Right cardiac atrium (tissue), 5 donors: ENCODE results near the gene FAM241B. TPM values are rescaled to one million over a fixed set of nuclear protein-coding genes. Genes with fewer than 3 reads are reported as not detected.

ENCODE experiments used
- ATAC-seq, 2 donors: fragments of 200-7000 bp; cut with Tn5 transposase; one replicate each; pipeline versions ENCODE4 v1.8.0 to v1.9.1; 2020; ENCODE audit warnings: moderate library complexity in 2 of 2, mild to moderate bottlenecking in 1 of 2
- DNase-seq, 3 donors: peaks; one replicate each; pipeline ENCODE4 v3.0.0-alpha.2; 2020
- H3K27ac ChIP-seq: one replicate; pipeline ENCODE4 v1.5.1; 2013; ENCODE audit warnings: mild to moderate bottlenecking, low read length, control low read depth, moderate library complexity
- H3K27me3 ChIP-seq: one replicate; pipeline ENCODE4 v1.6.1; 2013; ENCODE audit not compliant: control insufficient read depth, insufficient read depth
- H3K4me1 ChIP-seq: one replicate; pipeline ENCODE4 v1.6.1; 2013; ENCODE audit warnings: low read length; ENCODE audit not compliant: control insufficient read depth, insufficient read depth
- H3K4me3 ChIP-seq: one replicate; pipeline ENCODE4 v1.5.1; 2013; ENCODE audit warnings: low read length, control low read depth
- H3K9me3 ChIP-seq: one replicate; pipeline ENCODE4 v1.6.1; 2013; ENCODE audit warnings: low read length; ENCODE audit not compliant: control insufficient read depth
- WGBS: extraction: QIAGEN DNeasy Blood & Tissue Kit; methylation state at CpG from one replicate; pipeline ENCODE4 v1.1.7; 2013; 5-methylcytosine and 5-hydroxymethylcytosine counted together
- intact Hi-C, 4 donors: fragments of 100-400 bp; cut with DNase I; formaldehyde crosslinking; loops; one replicate each; pipeline versions ENCODE4 v1.11.0 to v1.14.0; 2022 to 2023
- polyA plus RNA-seq: library from polyadenylated mRNA; stranded (reverse); fragments of 200-250 nt; gene quantifications from one replicate; pipeline ENCODE4 v1.2.3, GENCODE V29; 2013
- total RNA-seq, 4 donors: library from RNA; stranded (reverse); fragmentation: NEBNext Ultra II Directional; extraction: Animal tissue kit (Norgen Biotek cat#: 25700); gene quantifications; one replicate each; pipeline ENCODE4 v1.2.1, GENCODE V29; 2021
- donor health status: healthy with polysubstance abuse.
- donor health status: DM: no; HTN: yes; CAD: no.
- donor health status: DM: no; HTN: no; CAD: no.
- donor health status: DM: no; HTN: yes; CAD: no; lungs with severe emphysema.
- donor health status: DM: yes; HTN: yes; CAD: no.

The FAM241B gene
- total and polyA plus RNA-seq, 5 donors: 4.6 to 8.7 (median 5.6) TPM

GRCh38 chr10:69673521-69673920 is 43.5 kb downstream of the FAM241B start:
- Histone ChIP-seq H3K4me3 (no peak overlapping the region), H3K4me1 (no peaks in the 10 kb centered on the region), H3K27me3 (no peaks in the 10 kb centered on the region), H3K27ac (no peak overlapping the region), H3K9me3 (no peaks in the 10 kb centered on the region)
- intact Hi-C loops: no loop called here
- no peak for DNase-seq
- 81% methylated on average over 3 of the region's 3 CpGs for WGBS
- no peak for ATAC-seq

- WGBS: 74% methylated on average over 2 of the region's 2 CpGs
- H3K9me3 ChIP-seq: no peaks in the 10 kb centered on the region
- no peaks in the 10 kb centered on the region for H3K4me1 ChIP-seq
- H3K27me3 ChIP-seq: no peaks in the 10 kb centered on the region
- intact Hi-C loops: no loop called here
- DNase-seq (no peak), ATAC-seq (no peak)
- no peak overlapping the region for H3K27ac ChIP-seq
- no peak overlapping the region for H3K4me3 ChIP-seq
Observed at GRCh38 chr10:69674786-69675185, 44.7 kb downstream of the FAM241B start.

- H3K4me3 ChIP-seq: no peak overlapping the region
- DNase-seq (no peak), ATAC-seq (no peak)
- intact Hi-C loops: no loop called here
- no peaks in the 10 kb centered on the region for H3K9me3 ChIP-seq
- H3K27me3 ChIP-seq: no peaks in the 10 kb centered on the region
- WGBS: 72% methylated on average over 4 of the region's 4 CpGs
- H3K4me1 ChIP-seq: no peaks in the 10 kb centered on the region
- no peak overlapping the region for H3K27ac ChIP-seq
Observed at GRCh38 chr10:69676301-69676700, 46.3 kb downstream of the FAM241B start.

DNA sequence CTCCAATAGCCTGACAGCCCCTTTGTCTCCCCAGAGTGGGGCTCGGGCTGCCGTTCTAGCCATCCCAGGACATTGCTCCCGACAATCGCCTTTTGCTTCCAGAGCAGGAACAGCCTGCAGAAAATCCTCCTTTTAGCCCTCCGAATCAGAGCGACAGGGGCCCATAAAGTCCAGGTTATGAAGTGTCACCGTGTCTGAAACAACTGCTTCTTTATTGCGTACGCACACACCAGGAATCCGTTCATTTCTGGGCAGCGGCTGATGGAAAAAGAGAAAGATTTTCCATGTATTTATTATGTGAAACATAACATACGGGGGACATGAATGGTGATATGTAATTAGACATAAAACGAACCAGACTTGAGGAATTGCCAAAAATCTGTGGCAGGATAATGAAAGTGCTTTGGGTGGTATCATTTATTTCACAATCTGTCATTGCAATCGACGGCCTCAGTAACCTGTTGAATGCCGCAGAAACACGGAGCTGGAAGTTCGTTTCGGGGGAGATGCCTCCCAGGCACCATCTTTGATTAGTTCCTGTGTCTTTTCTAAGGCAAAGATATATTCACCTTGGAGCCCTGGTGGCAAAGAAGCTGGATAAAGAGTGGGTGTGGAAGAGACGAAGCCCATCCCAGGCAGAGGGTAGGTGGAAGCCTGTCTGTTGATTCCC is 48.1 kb downstream of the FAM241B start:
- no peak for ATAC-seq
- no peak for DNase-seq
- Histone ChIP-seq H3K9me3 (no peaks in the 10 kb centered on the region), H3K4me1 (no peaks in the 10 kb centered on the region), H3K27me3 (no peaks in the 10 kb centered on the region), H3K27ac (no peak overlapping the region), H3K4me3 (no peak overlapping the region)
- intact Hi-C loops: no loop called here
- 72% methylated on average over 20 of the region's 20 CpGs for WGBS

DNA sequence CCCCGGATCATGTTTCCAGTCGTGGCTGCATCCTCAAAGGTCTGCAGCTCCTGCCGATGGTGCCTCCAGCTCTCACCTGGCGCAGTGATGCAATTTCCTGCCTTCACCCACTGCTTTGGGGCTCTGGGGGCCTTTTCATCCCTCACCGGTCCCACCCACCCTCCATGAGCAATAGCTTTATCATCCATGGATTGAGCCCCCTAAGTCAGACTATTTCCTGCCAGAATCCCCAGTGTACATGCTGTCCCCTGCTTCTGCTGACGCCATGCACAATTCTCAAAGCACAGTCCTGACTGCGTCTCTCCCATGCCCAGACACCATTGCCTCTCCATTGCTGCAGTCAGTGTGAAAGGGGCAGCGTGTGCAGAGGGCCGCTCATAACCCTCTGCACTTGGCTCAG is 49.7 kb downstream of the FAM241B start:
- no peak overlapping the region for H3K27ac ChIP-seq
- 74% methylated on average over 9 of the region's 9 CpGs for WGBS
- no peak for ATAC-seq
- H3K4me3 ChIP-seq: no peak overlapping the region
- peaks cover 4% of the 10 kb centered on the region for H3K4me1 ChIP-seq
- H3K9me3 ChIP-seq: no peaks in the 10 kb centered on the region
- intact Hi-C loops: no loop called here
- no peaks in the 10 kb centered on the region for H3K27me3 ChIP-seq
- no peak for DNase-seq

DNA sequence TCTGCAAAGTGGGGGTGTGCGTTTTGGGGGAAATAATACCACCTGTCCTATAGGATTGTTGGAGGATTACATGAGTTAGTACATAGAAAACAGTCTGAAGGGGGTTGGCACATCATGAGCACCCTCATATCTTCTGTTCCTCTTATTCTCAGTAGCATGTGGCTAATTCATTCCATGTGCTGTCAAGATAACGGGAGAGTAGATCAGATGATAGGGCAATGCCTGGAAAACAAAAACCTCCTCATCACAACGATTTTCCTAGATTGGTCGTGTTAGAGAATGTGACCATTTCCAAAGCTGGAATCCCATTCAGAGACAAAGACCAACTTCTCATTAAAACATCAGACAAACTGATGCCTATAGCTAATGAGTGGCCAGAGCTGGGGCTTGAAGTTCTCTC is 50.6 kb downstream of the FAM241B start:
- Histone ChIP-seq H3K4me3 (no peak overlapping the region), H3K27ac (no peak overlapping the region), H3K27me3 (no peaks in the 10 kb centered on the region), H3K9me3 (no peaks in the 10 kb centered on the region), H3K4me1 (peaks cover 7% of the 10 kb centered on the region)
- DNase-seq (no peak), ATAC-seq (no peak)
- intact Hi-C loops: no loop called here
- 56% methylated on average over 4 of the region's 4 CpGs for WGBS

DNA sequence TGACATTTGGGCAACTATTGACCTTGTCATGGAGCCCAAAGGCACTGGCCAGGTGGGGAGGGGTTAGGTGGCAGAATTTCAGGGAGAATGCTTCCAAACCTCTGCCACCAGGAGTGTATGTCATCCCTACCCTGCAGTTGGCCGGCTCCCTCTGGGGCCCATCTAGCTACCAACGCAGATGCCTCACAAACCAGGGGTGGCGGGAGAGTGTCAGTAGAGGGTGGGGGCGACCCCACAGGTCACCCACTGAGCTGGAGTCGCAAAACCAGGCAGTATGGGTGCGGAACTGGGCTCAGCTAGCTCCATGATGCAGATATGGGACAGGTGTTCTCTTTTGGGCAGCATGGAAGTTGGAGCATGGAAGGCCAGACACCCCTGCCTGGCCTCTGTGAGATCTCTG is 51.4 kb downstream of the FAM241B start:
- H3K9me3 ChIP-seq: no peaks in the 10 kb centered on the region
- 93% methylated on average over 6 of the region's 6 CpGs for WGBS
- H3K4me3 ChIP-seq: no peak overlapping the region
- H3K27me3 ChIP-seq: no peaks in the 10 kb centered on the region
- ATAC-seq (no peak), DNase-seq (no peak)
- intact Hi-C loops: no loop called here
- peaks cover 7% of the 10 kb centered on the region for H3K4me1 ChIP-seq
- no peak overlapping the region for H3K27ac ChIP-seq

GRCh38 chr10:69682955-69683474 is 53.0 kb downstream of the FAM241B start:
- Histone ChIP-seq H3K4me3 (no peak overlapping the region), H3K9me3 (no peaks in the 10 kb centered on the region), H3K4me1 (peaks cover 7% of the 10 kb centered on the region), H3K27me3 (no peaks in the 10 kb centered on the region), H3K27ac (no peak overlapping the region)
- intact Hi-C loops: no loop called here
- no peak for DNase-seq
- ATAC-seq: no peak

Other genes with a start within 250 kb of the FAM241B start
- gene TACR2, start 213.3 kb upstream of the FAM241B start, total RNA-seq: under 1 TPM; 0.26 to 0.53 (median 0.37) TPM
- gene TACR2, start 213.3 kb upstream of the FAM241B start, polyA plus RNA-seq: 0.27 TPM
- gene TSPAN15, start 178.8 kb upstream of the FAM241B start, total RNA-seq: 1 to 10 TPM; 5.3 to 8.7 (median 7.4) TPM
- gene TSPAN15, start 178.8 kb upstream of the FAM241B start, polyA plus RNA-seq: 11.5 TPM
- gene NEUROG3, start 56.8 kb upstream of the FAM241B start, total RNA-seq: not detected
- gene NEUROG3, start 56.8 kb upstream of the FAM241B start, polyA plus RNA-seq: not detected
- gene COL13A1, start 171.7 kb downstream of the FAM241B start, total RNA-seq: 10 to 100 TPM in 2 of 4 donors, 1 to 10 TPM in 2; 4.4 to 13.7 (median 10.4) TPM
- gene COL13A1, start 171.7 kb downstream of the FAM241B start, polyA plus RNA-seq: 6.8 TPM